Uterus (tissue), 2 donors: ENCODE results near the gene FASN.

Source experiments
- CTCF ChIP-seq, 4 experiments: fragments of 200-600 bp in 2 of 4; fragments of 450-650 bp in 2 of 4; sonication (generic) in 2 of 4; IDR thresholded peaks; one replicate each; pipeline ENCODE4 v1.5.1; 2016 to 2019; ENCODE audit warnings: antibody characterized with exemption in 4 of 4, mild to moderate bottlenecking in 2 of 4, moderate library complexity in 1 of 4
- POLR2A ChIP-seq, 2 donors: fragments of 450-650 bp; IDR thresholded peaks; one replicate each; pipeline ENCODE4 v1.6.1; 2016; ENCODE audit warnings: antibody characterized with exemption in 2 of 2, mild to moderate bottlenecking in 1 of 2, moderate library complexity in 1 of 2

GRCh38 chr17:82100502-82101298 is 2.7 kb upstream of the FASN start:
- TF ChIP-seq CTCF (IDR thresholded peaks at IDR 0.05) (no peak), POLR2A (IDR thresholded peaks at IDR 0.05) (no peak)
